GM21723 (cell line): ENCODE measurements around the gene TADA3.
A peak's percentile ranks its signal among the peaks of the same experiment; 100 is the strongest.

Experiments
- ATAC-seq: cut with Tn5 transposase; IDR thresholded peaks from one replicate; pipeline ENCODE4 v1.9.1; 2021; ENCODE audit warnings: mild to moderate bottlenecking, moderate library complexity; ENCODE audit not compliant: unreplicated experiment

The TADA3 gene

GRCh38 chr3:9809615-9810432 is 17.6 kb upstream of the TADA3 start, which contains the start of gene TTLL3:
Gene TTLL3, plus strand, starts transcription at chr3:9810262. Its CDS starts 400 bp downstream, at chr3:9810662.
- peak; percentile 54 for ATAC-seq

DNA sequence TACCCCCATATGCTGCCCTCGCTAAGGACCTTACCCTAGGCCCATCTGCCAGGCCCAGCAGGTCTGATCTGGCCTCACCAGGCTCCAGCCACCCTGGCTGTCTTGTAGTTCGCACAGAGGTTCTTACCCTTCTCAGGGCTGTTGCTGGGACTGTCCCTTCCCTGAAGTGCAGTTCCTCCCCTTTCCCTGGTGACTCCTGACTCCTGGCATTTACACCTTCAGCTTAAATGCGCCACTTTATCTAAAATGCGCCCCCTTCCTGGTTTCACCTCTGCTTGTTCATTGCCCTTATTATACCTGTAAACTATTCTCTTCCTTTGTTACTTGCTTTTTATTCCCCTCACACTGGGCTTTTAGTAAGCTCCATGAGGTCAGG is 17.0 kb upstream of the TADA3 start:
- ATAC-seq = peak; percentile 21

- peak; percentile 56 for ATAC-seq
Observed at GRCh38 chr3:9808345-9809037, 16.2 kb upstream of the TADA3 start.

DNA sequence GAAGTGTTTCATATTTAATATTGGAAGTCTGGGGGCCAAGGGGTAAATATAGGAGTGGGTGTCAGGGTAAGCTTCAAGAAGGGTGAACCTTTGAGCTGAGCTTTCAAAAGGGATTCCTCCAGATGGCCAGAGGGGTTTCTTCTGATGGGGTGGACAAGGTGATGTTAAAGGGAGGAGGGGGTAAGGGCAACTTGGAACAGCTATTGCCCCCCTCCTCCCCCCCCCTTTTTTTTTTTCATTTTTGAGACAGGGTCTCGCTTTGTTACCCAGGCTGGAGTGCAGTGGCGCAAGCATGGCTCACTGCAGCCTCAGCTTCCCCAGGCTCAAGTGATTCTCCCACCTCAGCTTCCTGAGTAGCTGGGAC is 15.7 kb upstream of the TADA3 start:
- no peak for ATAC-seq

GRCh38 chr3:9806688-9807589 is 14.7 kb upstream of the TADA3 start:
- no peak for ATAC-seq

GRCh38 chr3:9806137-9806536 is 13.9 kb upstream of the TADA3 start:
- ATAC-seq = no peak

- ATAC-seq = no peak
Observed at GRCh38 chr3:9804996-9805395, 12.7 kb upstream of the TADA3 start.

- ATAC-seq = no peak
Observed at GRCh38 chr3:9803494-9803893, 11.2 kb upstream of the TADA3 start.

GRCh38 chr3:9800529-9800928 is 8.3 kb upstream of the TADA3 start:
- ATAC-seq = no peak

DNA sequence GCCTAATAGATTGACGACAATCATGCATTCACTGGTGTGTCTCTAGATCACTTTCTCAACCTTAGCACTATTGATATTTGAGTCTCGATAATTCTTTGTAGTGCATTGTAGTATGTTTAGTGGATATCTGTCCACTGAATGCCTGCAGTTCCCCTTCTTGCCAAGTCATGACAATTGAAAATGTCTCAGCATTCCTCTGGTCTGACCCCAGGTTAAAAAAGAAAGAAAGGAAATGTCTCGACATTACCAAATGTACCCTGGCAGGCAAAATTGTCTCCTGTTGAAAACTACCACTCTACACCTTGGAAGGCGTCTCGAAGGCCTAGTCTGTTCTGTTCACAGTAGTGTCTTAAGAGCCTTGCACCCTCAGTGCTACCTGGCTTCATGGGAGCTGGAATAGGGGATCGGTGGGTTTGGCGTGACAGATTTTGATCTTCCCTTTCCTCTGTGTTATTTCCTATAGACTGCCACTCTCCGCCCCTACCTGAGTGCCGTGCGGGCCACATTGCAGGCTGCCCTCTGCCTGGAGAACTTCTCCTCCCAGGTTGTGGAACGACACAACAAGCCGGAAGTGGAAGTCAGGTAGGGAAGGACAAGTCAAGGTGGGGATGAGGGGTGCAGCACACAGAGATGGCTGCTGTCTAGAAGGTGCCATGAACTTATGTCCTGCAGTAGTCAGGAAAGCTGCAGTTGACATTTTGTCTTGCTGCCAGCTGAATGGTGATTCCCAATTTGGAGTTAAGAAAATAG is 5.1 kb upstream of the TADA3 start:
- ATAC-seq = no peak

GRCh38 chr3:9795207-9795606 is 2.9 kb upstream of the TADA3 start:
- ATAC-seq = no peak

- no peak for ATAC-seq
Observed at GRCh38 chr3:9794400-9794799, 2.1 kb upstream of the TADA3 start.

DNA sequence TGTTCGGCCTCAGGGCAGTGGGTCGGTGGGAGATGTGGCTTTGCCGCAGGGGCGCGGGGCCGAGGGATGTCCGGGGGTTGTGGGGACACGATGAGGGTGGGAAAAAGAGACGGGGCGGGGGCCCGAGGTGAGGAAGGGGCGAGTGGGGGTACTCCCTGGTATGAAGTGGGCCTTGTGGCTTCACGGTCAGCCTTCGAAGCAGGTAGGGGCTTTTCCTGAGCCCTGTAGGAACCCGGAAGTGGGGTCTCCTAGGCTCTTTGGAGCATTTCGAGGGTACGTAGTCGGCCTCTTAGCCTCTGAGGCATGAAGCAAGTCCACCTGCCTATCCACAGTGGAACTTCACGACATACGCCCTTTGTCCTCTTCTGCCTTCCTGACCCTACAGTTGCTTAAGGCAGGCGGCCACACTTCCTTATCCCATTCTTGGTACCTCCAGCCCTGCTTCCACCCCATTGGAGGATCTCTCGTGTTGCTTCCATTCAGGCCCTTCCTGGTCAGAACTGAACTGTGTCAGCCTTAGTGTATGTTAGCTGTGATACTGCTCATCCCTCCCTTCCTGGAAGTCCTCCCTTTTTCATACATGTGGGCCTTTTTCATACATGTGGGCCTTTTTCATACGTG is 998 bp upstream of the TADA3 start:
- no peak for ATAC-seq

DNA sequence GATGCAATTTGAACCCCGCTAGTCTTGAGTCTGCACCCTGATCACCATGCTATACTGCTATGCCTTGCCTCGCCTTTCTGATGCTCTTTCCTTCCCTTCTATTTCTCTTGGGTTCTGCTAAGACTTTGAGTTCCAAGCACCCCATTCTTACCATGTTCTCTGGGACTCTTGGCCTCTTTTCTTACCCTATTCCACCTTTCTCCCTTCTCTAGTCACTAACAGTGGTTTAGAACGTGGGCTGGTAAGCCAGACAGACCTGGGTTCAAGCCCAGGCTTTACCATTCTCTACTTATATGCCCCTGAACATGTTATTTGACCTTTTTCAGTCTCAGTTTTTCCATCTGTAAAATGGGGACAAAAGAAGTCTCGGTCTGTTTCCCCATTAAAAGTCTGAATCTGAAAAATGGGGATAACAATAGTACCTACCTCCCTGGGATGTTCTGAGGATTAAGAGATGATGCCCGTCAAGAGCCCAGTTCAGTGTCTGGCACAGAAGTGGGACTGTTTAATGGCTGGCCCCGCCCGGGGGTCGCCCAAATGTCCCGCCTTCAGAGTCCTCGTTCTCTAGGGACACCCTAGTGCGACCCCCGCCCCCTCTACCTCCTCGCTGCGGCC is 376 bp downstream of the TADA3 start:
- ATAC-seq = no peak

DNA sequence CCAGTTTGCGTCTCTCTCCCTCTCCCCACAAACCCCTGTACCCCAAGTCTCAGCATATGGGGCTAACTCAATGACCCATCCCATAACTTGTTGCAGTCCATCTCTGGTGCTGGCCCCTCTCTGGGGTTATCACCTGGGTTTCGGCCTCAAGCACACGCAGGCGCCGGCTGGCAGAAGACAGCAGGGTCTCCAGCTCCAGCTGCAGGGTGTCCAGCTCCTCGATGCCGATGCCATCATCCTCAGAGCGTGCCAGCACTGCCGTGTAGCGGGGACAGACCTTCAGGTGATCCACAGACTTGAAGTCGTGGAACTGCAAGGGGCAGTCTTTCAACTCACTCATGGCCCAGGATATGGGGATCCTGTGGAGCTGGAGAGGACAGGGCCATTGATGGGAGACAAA is 1.1 kb downstream of the TADA3 start:
- no peak for ATAC-seq

DNA sequence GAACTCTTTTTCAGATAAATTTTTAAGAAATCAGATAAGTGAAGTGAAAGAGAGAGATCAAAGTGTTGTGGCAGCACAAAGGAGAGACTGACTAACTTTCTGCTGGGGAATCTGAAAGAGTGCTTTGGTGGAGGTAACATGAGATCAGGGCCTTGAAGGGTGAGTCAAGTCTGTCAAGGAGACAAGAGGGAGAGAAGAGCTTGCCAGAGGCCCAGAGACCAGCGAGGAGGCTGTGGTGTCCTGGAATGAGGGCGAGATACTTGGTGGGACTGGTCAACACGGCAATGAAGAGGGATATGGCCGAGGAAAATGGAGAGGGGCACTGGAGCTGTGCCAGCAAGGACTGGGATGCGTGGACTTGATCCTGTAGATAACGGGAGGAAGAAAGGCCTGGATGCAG is 4.6 kb downstream of the TADA3 start:
- ATAC-seq = no peak

GRCh38 chr3:9786825-9787669 is 5.2 kb downstream of the TADA3 start:
- ATAC-seq = no peak

GRCh38 chr3:9786209-9786739 is 6.0 kb downstream of the TADA3 start:
- no peak for ATAC-seq

DNA sequence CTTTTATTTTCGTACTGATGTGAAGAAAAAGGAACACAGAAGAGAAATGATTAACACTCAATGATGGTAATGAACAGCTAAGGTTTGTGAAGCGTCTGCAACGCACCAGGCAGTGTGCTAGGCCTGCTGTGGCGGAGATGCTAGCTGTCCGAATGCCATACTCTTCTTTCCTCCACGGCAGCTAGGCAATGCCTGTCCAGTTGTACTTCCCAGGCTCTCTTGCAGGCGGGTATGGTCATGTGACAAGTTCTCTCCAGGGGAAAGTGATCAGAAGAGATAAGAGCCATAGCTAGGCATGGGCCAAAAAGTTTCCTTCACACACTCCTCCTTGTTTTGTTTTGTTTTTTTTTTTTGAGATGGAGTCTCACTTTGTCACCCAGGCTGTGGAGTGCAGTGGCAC is 6.7 kb downstream of the TADA3 start:
- no peak for ATAC-seq
